ENCODE measurements around the gene ADGRA1.

DNA sequence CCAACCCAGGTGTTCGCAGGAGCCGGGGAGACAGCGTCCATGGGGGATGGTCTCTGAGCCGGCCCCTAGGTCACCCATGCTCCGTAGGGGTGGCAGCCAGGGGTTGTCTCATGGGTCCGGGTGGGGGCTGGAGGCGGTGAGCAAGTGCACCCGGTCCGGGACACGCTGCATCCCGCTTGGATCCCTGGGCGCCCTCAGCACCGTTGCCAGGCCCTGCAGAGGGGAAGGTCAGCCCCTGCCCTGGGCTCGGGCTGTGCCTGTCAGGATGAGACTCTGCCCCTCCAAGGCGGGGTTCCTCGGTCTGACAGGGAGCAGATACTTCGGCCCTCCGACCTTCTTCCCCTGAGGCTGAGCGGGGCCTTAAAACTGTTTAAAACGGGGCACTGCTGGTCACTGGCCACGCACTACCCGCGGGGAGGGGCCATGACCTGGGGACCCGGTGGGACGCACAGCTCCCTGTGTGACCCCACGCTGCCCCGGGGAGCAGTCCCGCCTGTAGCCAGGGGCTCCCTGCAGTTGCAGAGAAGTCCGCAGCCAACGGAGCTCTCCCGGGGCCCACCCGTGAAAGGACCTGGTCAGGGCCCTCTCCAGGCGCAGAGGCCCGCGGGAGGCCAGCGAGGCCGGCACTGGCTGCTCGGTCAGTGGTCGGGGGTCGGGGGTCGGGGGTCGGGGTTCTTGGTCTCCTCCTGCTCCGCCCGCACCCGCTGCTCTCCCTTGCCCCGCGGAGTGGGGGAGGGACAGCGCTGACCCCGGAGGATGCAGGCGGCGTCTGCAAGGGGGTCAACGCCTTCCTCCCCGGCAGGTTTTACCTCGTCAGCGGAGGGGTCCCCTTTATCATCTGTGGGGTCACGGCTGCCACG, 38.9 kb downstream of the ADGRA1 start:
- no peak for TF ChIP-seq POLR2A (IDR thresholded peaks at IDR 0.05; ENCODE audit: low read depth, low read length)
- TF ChIP-seq TAF1 (IDR thresholded peaks at IDR 0.05; ENCODE audit: low read depth, low read length) = no peak
